Tibial artery (tissue), 4 donors: ENCODE data around the gene FOXO3B.
"Not testable (repeated sequence)": the region's sequence is repeated elsewhere in the genome, so short reads cannot be mapped to it uniquely, and the experiment has no call there.

Source experiments
- DNase-seq, 2 donors: peaks; one replicate each; pipeline ENCODE4 v3.0.0-alpha.2; 2019
- H3K27ac ChIP-seq, 2 donors: fragments of 200-600 bp; sonication (generic) in 1 of 2; 1 replicate in 1 of 2; 2 replicates in 1 of 2; pipeline ENCODE4 v1.5.1; 2018 to 2019; ENCODE audit warnings: mild to moderate bottlenecking in 1 of 2
- H3K27me3 ChIP-seq, 2 donors: fragments of 200-600 bp; sonication (generic) in 1 of 2; one replicate each; pipeline versions ENCODE4 v1.5.1 to v1.6.0; 2016 to 2019
- H3K36me3 ChIP-seq, 3 donors: fragments of 200-600 bp; sonication (generic) in 2 of 3; one replicate each; pipeline ENCODE4 v1.5.1; 2016 to 2019; ENCODE audit warnings: mild to moderate bottlenecking in 2 of 3
- H3K4me1 ChIP-seq, 4 donors: fragments of 200-600 bp; sonication (generic) in 2 of 4; 1 replicate in 3 of 4; 2 replicates in 1 of 4; pipeline ENCODE4 v1.5.1; 2016 to 2019
- H3K4me3 ChIP-seq, 2 donors: fragments of 200-600 bp; sonication (generic) in 1 of 2; 1 replicate in 1 of 2; 2 replicates in 1 of 2; pipeline ENCODE4 v1.5.1; 2018 to 2019; ENCODE audit warnings: mild to moderate bottlenecking in 2 of 2
- H3K9me3 ChIP-seq, 3 donors: fragments of 200-600 bp; sonication (generic) in 1 of 3; one replicate each; pipeline ENCODE4 v1.5.1; 2016 to 2019
- intact Hi-C: fragments of 100-400 bp; cut with DNase I; formaldehyde crosslinking; loops from one replicate; pipeline ENCODE4 v1.15.0; 2023; ENCODE audit warnings: low total_unique reads
- TF ChIP-seq, protein P1 (sequence below), 2 experiments: fragments of 200-600 bp in 1 of 2; fragments of 450-650 bp in 1 of 2; IDR thresholded peaks; one replicate each; pipeline ENCODE4 v1.5.1; 2017 to 2019; ENCODE audit warnings: antibody characterized with exemption in 2 of 2, mild to moderate bottlenecking in 1 of 2, moderate library complexity in 1 of 2

Gene FOXO3B

DNA sequence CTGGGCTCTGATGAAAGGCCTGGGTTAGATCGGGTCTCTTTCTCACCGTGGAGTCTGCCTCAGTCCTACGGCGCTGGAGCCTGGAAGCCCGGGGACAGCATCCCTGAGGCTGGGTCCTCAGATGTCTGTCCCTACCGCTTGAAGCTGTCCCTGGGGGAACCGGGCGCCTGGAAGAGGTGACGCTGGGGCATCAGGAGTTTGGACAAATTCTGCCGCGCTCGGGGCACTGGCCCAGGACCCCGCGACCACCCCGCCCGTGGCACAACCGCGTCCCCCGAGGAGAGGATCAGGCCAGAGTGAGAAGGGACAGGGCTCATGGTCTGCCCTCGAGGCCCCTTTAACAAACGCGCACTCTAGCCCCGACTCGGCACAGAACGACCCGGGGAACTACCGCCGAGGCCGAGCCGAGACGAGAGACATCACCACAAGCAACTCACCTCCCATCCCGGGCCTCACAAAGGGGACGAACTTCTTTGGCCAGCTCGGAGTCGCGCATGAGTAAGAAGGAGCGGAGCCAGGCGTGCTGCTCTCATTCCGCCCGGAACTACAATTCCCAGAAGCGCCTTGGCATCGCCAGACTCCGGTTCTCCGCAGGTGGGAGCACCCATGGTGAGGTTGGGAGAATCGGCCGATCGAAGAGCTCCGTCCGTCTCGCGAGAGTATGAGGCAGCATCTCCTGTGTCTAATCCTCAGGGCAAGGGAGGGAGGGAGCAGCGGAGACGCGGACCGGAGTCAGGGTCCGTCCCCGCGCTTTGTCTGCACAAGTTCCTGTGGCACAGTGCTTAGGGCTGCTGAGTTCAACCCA is at the start of gene FOXO3B:
FOXO3B (minus strand) TSS at position 548 of the 805 bp plus-strand sequence. CDS start 663 bp downstream, outside the sequence.
- H3K4me1 ChIP-seq, intact Hi-C loops, H3K9me3 ChIP-seq, H3K27me3 ChIP-seq, H3K36me3 ChIP-seq: not testable (repeated sequence)
- H3K4me3 ChIP-seq = peak within 1 kb of the TSS; percentile 57 to 61
- DNase-seq = peak; percentile 74 to 79
- peak within 1 kb of the TSS; percentile 41 to 70 for H3K27ac ChIP-seq

DNA sequence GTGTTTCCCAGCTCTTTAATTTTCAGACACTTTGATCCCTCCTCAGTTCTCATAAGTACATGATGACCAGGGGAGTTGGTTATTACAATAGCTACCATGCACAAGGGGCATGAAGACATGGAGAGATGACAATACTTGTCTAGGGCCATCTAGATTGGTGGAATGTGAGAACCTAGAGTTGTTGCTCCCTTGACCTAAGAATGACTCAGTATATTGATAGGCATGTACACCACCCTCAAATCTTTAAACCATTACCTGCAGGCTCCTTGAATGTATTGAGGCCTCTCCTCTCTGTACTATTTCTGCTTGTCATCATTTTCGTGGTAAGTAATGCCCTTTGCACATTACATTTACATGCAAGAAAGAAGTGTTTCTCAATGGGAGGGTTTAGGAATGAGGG is 41.4 kb upstream of the FOXO3B start:
- intact Hi-C loops, H3K27ac ChIP-seq, DNase-seq, H3K27me3 ChIP-seq, H3K4me1 ChIP-seq, H3K9me3 ChIP-seq, H3K4me3 ChIP-seq, H3K36me3 ChIP-seq: not testable (repeated sequence)

DNA sequence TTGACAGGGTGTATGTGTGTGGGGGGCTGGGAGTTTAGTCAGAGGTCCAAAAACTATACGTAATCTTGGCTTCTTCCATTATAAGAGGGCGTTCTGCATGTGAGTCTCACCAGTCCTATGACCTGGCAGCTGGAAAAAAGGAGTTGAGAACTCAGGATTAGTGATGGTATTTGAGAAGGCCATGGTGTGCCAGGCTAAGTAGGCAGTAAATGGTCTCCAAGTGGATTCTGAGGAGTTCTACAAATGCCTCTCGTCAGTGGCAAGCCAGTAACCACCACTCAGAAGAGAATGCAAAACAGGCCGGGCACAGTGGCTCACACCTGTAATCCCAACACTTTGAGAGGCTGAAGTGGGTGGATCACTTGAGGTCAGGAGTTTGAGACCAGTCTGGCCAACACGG is 40.5 kb upstream of the FOXO3B start:
- peak overlapping the region in 1 of 2 donors; percentile 41 for H3K27ac ChIP-seq
- H3K4me3 ChIP-seq, intact Hi-C loops, H3K9me3 ChIP-seq, H3K4me1 ChIP-seq, DNase-seq, H3K27me3 ChIP-seq, H3K36me3 ChIP-seq: not testable (repeated sequence)

DNA sequence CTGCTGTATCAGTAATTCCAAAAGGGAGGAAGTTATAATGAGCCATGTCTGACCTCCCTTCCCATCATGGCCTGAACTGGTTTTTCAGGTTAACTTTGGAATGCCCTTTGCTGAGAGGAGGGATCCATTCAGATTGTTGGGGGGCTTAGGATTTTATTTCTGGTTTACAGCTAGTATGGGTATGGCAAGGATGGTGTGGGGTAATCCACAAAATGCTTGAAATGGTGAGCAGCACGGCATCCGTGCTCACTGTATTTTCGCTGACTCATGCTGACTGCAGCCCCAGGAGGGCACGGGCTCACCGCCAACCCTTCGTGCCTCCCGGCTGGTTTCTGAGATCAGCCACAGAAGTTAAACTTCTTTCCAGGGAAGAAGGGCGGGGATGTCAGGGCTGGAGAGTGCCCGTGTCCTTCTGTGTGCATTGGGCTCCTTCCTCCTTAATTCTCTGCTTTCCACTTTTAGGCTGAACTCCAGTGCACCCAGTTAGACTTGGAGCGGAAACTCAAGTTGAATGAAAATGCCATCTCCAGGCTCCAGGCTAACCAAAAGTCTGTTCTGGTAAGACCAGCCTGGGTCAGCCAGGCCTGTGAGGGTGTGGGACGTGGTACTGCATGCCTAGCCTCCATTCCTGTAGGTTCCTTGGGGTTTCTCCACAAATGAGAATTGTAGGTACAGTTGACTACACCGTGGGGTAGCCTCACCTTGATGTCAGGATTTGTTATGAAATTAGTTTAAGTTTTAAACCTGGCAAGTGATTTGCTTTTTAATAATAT is 39.8 kb upstream of the FOXO3B start:
- H3K27me3 ChIP-seq, H3K36me3 ChIP-seq, DNase-seq, H3K4me3 ChIP-seq, intact Hi-C loops, H3K9me3 ChIP-seq, H3K4me1 ChIP-seq: not testable (repeated sequence)
- peak overlapping the region in 1 of 2 donors; percentile 50 for H3K27ac ChIP-seq

DNA sequence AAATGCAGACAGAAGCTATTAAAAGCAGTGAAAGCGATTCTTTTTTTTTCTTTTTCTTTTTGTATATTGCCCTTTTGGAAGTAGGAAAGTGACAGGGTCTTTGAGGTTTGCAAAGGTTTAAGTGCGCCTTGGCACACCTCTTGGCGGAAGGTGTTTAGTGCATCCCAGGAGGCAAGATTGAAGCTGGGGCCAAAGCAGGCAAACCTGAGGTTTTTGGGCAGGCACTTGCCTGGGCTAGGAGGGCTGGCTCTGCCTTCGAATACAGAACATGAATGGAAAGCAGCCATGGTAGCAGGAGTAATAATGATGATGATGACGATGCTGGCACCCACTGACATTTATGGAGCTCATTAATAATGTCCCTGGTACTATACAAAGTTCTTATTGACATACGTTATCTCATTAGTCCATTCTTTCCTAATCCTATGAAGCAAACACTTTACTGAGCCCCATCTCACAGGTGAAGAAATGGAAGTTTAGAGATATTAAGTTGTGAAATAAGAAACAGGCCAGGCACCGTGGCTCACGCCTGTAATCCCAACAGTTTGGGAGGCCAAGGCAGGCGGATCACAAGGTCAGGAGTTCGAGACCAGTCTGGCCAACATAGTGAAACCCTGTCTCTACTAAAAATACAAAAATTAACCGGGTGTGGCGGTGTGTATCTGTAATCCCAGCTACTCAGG is 37.5 kb upstream of the FOXO3B start:
- intact Hi-C loops, H3K4me3 ChIP-seq, DNase-seq, H3K4me1 ChIP-seq, H3K36me3 ChIP-seq, H3K27ac ChIP-seq, H3K27me3 ChIP-seq, H3K9me3 ChIP-seq: not testable (repeated sequence)

DNA sequence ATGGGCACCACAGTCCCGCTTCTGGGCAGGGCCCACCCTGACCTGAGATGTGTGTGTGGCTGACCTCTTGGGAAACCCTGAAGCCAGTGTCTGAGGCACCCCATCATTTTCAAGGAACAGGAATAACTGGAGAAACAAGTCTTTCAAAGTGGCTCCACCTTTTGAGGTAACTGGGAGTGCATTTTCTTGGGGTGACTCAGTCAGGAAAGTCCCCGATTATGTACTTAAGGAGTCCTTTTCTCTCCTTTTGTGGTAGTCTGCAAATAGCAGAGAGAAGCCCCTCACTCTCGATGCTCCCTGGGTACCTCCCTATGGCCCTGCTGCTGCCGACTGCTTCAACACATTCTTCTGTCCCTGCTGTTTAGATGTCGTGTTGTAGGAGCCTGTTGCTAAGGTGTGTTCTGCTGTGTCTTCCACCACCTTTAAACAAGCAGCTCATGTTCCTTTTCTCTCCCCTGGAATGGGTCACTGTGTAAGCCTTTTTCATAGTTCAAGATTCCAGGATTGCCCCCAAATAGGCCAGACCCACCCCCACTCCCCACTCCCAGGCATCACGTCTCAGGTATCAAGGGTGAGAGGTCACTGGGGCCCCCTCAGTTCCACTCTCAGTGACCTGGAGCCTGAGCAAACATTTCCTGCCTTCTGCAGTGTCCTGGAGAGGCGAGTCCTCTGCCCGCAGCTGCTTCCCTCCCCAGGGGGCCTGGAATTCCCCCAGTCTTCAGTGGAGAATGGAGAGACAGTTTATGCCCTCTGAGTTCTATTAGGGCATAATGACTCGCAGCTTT is 36.7 kb upstream of the FOXO3B start:
- H3K36me3 ChIP-seq, H3K4me1 ChIP-seq, H3K27me3 ChIP-seq, DNase-seq, H3K27ac ChIP-seq, H3K9me3 ChIP-seq, intact Hi-C loops, H3K4me3 ChIP-seq: not testable (repeated sequence)

DNA sequence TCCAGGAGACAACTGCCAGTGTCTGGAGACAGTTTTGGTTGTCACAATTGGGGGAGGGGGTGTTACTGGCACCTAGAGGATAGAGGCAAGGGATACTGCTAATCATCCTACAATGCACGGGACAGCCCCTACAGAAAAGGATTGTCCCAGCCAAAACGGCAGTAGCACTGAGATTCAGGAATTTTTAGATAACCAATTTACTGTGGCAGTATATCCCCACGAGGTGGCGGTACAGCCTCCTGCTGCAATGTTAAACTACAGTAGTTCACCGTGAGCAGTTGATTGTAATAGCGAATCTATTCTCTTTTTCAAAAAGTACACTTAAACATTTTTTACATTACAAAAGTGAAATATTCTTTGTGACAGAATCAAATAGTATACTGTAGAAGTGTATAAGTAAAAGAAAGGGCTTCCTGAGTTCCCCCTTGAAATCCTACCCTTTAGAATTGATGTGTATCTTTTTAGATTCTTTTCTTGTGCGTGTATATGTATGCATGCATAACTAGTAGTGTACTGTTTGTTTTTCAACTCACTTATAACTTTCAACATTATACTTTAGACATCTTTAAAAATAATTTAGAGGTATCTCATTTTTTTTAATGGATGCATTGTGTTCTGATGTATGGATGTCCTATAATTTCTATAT is 30.4 kb upstream of the FOXO3B start:
- TF ChIP-seq, protein P1, sequence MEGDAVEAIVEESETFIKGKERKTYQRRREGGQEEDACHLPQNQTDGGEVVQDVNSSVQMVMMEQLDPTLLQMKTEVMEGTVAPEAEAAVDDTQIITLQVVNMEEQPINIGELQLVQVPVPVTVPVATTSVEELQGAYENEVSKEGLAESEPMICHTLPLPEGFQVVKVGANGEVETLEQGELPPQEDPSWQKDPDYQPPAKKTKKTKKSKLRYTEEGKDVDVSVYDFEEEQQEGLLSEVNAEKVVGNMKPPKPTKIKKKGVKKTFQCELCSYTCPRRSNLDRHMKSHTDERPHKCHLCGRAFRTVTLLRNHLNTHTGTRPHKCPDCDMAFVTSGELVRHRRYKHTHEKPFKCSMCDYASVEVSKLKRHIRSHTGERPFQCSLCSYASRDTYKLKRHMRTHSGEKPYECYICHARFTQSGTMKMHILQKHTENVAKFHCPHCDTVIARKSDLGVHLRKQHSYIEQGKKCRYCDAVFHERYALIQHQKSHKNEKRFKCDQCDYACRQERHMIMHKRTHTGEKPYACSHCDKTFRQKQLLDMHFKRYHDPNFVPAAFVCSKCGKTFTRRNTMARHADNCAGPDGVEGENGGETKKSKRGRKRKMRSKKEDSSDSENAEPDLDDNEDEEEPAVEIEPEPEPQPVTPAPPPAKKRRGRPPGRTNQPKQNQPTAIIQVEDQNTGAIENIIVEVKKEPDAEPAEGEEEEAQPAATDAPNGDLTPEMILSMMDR (IDR thresholded peaks at IDR 0.05) = peak; percentile 54 to 62
- peak; percentile 73 to 77 for DNase-seq
- H3K27ac ChIP-seq, H3K36me3 ChIP-seq, H3K4me3 ChIP-seq, intact Hi-C loops, H3K4me1 ChIP-seq, H3K27me3 ChIP-seq, H3K9me3 ChIP-seq: not testable (repeated sequence)

DNA sequence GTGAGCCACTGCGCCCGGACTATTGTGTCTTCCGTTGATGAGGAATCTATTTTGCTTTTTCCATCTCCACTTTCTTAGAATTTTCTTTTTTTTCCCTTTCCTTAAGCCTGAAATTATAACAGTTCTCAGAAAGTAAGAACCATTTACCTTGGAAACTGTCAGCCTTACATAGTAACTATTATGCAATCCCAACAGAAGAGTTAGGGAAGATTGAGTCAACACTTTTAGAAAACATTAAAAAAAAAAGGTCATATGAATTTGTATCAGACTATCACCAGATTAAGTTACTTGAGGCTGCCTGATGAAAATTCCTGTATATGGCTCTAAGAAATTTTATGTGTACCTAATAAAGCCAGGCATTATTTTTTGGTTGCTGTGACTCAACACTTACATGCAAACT is 26.1 kb upstream of the FOXO3B start:
- H3K27ac ChIP-seq, H3K4me3 ChIP-seq, H3K36me3 ChIP-seq, DNase-seq, H3K27me3 ChIP-seq, H3K9me3 ChIP-seq, intact Hi-C loops, H3K4me1 ChIP-seq: not testable (repeated sequence)

DNA sequence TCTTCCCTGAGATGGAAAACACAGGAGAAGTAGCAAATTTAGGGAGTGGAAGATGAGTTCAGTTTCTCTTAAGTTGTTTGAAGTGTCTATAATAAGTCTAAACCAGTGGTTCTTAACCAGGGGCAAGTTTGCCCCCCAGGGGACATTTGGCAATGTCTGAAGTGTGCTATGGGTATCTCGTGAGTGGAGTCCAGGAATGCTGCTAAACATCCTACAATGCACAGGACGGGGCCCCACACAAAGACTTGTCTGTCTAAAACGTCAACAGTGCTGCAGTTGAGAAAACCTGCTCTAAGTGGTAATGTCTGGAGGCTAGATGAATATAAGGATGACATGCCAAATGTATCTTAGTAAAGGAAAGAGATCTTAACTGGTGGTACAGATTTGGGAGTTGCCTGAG is 23.8 kb upstream of the FOXO3B start:
- H3K9me3 ChIP-seq, DNase-seq, H3K27me3 ChIP-seq, H3K4me3 ChIP-seq, H3K36me3 ChIP-seq, intact Hi-C loops, H3K4me1 ChIP-seq, H3K27ac ChIP-seq: not testable (repeated sequence)

DNA sequence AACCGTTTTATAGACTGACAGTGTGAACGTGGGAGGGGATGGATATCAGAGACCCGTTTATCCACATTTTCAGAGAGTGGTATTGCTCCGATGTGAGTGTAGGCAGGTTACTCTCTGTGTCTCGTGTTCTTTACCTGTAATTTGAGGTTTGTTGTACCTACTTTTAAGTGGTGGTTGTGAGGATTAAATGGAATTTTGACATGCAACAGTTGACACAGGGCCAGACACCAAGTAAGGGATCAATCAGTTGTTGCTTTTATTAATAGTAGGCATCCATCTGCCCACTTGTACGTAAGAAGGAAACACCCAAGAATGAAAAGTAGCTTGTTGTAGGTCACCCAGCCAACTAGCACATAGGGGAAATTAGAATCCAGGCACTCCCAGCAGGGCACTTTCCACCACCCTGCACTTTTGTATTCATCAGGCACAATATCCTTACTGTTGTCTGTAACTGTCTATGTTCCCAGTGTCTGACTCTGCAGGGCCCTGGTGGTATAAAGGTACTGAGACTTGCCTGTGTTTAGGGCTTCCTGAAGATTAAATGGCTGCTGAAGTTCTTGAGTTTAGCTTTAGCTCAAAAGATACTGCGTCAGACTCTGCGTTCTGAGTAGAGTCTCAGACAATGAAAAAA is 16.5 kb upstream of the FOXO3B start:
- DNase-seq, H3K36me3 ChIP-seq, intact Hi-C loops, H3K4me1 ChIP-seq, H3K27me3 ChIP-seq, H3K9me3 ChIP-seq, H3K27ac ChIP-seq: not testable (repeated sequence)
- peak overlapping the region; percentile 49 to 63 for H3K4me3 ChIP-seq

DNA sequence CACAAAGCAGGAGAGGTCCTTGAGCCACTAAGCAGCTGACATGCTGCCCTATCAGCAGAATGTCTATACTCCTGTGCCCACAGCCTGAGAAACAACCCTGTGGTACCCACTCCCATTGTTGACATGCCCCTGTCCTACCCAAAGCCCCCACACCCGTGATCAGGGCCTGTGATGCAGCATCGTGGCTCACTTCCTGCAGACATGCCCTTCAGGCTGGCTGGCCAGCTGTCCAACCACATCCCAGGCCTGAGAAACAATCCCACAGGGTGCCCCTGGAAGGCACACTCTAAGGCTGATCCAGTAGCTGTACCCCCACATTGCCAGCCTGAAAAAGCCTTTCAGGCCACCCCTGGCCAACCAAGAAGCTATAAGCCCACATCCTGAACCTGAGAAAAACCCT is 13.0 kb upstream of the FOXO3B start:
- H3K36me3 ChIP-seq, H3K9me3 ChIP-seq, H3K4me3 ChIP-seq, H3K27ac ChIP-seq, H3K27me3 ChIP-seq, DNase-seq, H3K4me1 ChIP-seq, intact Hi-C loops: not testable (repeated sequence)

DNA sequence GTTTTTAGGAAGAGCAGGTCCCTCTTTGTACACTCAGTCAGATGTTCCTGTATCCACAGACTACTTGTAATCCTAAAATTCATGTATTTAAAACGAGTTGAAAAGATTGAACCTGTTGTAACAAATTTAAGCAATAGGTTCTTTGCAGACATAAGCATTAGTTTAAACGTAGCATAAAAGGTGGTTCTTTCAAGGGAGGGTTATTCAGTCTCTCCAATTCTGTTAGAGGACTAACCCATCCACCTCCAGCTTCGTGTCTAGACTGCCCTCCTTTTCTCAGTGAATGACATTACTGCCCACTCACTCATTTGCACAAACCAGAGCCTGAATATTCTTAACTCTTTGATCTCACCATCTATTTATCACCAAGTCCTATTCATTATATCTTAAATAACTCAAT is 554 bp upstream of the FOXO3B start:
- DNase-seq, H3K36me3 ChIP-seq, intact Hi-C loops, H3K27me3 ChIP-seq, H3K27ac ChIP-seq, H3K4me1 ChIP-seq, H3K9me3 ChIP-seq: not testable (repeated sequence)
- peak overlapping the region in 1 of 2 donors; percentile 61 for H3K4me3 ChIP-seq
